T-helper 1 cell (primary cell): Measurements from ENCODE around the gene UPK1A.

Experiments used
- DNase-seq, 5 donors: peaks; one replicate each; pipeline ENCODE4 v3.0.0-alpha.2; 2012 to 2020

The UPK1A gene

DNA sequence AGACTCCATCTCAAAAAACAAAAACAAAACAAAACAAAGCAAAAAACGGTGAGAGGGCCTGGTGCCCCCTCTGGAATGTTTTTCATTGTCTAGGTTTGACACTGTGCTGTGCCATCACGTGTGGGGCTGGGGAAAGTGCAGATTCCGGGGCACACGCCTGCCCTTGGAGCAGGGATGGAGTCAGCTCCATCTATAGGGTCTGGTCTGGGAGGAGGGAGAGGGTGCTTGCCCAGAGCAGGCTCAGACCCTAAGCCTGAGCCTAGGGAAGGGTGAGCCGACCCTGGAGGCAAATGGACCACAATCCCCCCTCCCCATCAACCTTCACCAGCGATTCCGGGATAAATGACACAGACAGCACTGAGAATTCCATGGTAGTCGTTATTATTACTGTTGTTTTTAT is 27.1 kb downstream of the UPK1A start:
- no peak for DNase-seq

DNA sequence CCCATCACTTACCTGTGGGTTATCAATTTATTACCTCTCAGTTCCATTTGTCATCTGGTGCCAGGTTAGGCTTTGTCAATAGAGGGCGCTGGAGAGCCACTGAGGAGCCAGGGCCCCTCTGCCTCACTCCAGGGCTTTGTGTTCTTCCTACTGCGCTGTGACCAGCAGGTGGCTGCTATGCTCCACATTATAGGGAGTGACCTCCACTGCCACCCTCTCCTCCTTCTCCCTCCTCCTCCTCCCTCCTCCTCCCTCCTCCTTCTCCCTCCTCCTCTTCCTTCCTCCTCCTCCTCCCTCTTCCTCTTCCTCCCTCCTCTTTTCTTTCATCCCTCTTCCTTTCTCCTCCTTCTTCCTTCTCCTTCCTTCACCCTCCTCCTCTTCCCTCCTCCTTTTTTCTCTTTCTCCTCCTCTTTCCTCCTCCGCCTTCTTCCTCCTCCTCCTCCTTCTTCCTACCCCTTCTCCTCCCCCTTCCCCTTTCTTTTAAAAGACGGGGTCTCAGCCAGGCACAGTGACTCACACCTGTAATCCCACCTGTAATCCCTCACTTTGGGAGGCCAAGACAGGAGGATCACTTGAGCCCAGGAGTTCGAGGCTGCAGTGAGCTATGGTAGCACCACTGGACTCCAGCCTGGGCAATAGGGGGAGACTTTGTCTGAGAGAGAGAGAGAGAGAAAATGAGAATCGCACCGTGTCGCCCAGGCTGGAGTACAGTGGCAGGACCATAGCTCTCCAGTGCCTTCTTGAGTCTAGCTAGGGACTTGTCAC is 27.7 kb downstream of the UPK1A start:
- DNase-seq, result peak; percentile 74 to 90 (median 87)

DNA sequence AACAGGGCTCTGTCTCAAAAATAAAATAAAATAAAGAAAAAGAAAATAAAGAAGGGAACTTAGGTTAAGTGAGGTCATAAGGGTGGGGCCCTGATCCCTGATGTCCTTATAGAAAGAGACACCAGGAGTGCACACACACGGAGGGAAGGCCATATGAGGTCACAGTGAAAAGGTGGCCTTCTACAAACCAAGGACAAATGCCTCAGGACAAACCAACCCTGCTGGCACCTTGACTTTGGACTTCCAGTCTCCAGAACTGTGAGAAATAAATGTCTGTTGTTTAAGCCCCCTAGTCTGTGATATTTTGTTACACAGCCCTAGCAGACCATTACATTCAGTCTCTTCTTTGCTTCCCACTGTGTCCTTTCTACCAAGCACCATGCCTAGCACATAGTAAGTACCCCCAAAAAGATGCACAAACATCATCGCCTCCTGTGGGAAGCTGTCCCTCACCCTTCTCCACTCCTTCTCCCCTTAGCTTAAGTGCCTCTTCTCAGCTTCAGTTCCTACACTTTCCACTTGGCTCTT is 29.6 kb downstream of the UPK1A start:
- no peak for DNase-seq

DNA sequence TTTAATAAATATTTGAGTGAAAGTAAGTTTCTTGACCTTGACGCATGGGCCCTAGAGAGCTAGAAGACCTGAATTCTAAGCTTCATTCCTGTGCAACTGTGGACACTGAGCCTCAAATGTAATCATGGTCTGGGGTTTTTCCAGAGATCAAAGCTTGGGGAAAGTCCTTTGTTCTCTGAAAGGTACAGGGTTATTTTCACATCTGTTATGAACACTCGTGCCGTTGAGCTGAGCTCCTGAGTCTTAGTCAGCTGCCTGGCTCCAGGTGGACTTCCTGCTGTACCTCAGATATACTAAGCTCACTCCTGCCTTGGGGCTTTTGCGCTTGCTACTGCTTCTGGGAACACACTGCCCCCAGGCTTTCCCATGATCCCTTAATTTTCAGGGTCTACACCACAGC is 30.5 kb downstream of the UPK1A start:
- peak in 1 of 5 donors; percentile 30 for DNase-seq

DNA sequence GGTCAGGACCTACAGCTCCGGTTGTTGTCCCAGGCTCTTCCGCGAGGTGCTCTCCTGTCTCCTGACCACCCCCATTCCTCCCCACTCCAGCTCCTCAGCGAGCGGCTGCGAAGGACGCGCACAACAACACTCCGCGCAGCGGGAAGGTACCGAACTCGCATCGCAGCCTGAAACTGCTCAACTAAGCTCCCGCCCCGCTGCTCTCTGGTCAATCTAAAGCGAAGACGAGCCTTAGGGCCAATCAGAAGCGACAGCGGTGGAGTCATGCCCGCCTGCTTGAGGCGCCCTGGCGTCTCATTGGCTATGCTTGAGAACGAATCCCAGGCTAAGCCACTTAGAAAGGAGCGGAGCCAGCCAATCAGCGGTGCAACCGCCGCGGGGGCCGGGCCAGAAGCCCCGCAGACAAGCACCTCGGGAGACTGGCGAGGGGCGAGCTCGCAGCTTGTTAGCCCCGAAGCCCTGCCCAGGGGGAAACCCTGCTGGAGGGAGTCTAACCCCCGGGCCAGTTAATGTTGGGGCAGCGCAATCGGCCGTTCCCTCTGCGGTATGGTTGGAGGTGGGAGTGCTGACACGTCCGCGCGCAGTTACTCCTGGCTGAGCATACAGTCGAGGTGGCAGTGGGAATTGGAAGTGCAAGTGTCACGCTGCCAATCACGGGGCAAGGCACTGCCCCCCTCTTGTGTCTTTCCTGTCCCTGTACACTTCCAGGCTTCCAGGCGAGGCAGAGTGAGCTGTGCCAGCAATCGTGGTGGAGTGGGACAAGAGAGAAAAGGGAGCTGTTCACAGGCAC is 36.1 kb downstream of the UPK1A start:
- DNase-seq, result peak; percentile 85 to 98 (median 90)

DNA sequence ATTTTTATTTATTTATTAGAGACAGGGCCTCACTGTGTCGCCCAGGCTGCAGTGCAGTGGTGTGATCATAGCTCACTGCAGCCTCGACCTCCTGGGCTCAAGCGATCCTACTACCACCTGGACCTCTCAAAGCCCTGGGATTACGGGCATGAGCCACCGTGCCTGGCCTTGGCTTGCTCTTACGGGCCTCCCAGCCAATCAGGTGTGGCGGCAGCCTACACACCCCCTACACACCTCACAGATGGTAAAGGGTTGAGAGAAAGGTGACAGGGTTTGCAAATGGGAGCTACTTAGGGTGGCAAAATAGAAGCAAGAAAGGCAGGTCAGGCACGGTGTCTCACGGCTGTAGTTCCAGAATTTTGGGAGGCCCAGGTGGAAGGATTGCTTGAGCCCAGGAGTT is 37.0 kb downstream of the UPK1A start:
- DNase-seq, result no peak

DNA sequence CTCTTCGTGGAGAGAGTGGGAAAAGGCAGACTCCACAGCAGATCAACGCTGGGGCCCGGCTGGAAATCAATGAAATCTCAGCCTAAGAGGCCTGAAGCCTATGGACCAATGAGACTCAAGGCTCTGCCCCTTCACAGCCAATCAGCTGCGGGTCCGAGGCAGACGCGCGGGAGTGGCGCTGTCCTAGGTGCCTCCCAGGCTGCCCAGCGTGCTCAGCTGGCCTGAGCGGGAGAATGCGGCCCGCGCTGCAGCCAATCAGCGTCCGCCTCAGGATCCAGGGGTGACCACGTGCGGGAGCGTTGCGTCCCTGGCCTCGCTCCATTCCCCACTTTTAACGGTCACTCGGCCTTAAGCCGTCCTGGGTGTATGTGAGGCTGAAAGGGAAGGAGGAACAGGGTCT is 37.9 kb downstream of the UPK1A start, which contains the start of gene ZBTB32:
Gene ZBTB32, plus strand, starts transcription at position 341 of the 400 bp plus-strand sequence. CDS start 10,069 bp downstream, outside the sequence.
- DNase-seq, result no peak

DNA sequence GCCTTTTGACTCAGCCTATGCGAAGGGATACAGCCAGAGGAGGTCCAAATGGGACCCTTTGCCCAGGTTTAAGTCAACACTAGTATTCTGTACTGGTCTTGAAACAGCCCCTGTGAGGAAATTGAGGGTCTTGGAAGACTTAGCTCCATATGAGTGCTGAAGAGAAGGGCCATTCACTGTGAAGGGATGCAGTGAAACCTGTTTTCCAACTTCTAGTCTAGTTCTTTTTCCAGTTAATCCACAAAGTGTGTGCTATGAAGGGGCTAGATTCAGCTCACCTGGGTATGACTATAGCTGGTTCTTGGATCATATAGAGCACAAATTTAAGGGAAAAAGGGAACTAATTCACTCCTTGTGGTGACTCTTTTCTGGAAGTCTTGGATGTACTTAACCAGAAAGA is 42.1 kb downstream of the UPK1A start:
- no peak for DNase-seq

DNA sequence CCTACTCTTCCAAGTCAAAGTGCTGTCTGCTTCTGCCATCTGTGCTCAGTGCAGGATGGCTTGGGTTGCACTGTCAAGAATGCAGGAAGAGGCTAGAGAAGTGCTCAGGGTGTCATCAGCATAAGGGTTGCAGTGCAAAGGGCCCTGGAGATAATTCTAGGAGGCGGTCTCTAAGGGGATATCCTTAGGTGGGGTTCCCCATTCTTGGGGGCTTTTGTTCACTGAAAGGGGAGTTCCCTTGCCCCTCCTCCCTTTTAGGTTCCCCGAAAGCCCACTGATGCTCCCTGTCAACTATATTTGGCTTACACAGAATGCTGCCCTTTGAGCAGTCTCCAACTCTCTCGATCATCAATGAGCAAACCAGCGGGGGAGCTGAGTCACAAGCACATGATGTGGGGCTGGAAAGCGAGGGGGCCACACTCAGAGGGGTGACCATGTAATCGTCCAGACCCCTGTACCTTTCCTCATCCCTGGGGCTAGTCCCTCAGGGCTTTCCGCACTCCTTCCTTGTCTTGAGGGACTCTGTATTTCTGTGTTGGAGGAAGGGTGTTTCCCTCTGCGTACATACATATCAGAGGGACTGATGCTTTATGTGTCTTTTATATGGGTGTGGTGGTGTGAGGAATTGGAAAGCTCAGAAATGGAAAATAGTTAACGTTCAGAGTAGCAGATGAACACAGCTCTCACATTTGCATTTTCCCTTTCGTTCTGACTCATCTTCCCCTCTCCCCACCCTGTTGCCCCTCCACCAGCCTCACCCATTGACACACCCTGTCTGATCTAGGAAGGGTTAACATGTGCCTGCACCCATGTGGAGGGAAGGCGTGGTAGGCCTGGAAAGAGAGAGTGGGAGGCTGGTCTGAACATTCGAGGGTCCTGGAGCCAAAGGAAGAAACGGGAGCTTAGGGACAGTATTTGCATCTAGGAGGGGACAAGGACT is 44.7 kb downstream of the UPK1A start:
- peak in 1 of 5 donors; percentile 91 for DNase-seq

DNA sequence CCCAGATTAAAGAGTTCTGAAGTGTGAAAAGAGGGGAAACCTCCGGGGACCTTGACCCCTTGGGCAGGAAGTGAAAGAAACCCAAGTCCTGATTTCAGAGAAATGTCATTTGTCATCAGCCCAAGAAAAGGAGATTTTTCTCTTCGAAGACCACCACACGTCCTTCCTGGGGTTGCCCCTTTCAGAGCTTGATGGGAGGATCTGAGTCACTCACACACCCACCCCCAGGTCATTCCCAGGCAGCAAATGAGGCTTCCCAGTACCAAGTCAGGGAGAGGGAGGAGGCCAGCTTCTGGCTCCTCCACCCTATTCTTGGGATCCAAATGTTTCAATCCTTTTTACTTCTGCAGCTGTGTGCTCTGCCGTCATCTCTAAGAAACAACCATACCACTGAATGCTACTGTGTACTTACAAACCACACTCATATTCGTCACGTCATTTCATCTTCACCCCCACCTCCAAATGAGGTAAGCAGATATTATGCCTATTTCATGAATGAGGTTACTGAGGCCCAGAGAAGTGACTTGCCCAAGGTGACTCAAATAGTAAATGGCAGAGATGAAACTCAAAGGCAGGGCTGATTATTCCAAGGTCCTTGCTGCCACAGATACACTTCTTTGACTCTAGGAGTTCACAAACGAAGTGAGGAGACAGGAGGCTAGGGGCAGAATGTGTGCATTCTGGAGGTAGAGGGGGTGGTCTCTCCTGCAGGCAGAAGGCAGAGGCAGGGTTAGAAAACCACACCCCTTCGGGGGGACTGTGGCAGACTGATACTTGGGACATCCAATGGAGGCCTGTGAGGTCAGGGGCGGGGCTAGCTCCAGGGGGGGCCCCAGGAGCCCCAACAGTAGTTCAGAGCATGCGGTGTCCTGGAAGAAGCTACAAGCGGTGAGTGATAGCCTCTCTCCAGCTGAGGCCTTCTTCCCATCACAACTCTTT is 46.5 kb downstream of the UPK1A start:
- peak in 2 of 5 donors; percentile 29 to 95 for DNase-seq

DNA sequence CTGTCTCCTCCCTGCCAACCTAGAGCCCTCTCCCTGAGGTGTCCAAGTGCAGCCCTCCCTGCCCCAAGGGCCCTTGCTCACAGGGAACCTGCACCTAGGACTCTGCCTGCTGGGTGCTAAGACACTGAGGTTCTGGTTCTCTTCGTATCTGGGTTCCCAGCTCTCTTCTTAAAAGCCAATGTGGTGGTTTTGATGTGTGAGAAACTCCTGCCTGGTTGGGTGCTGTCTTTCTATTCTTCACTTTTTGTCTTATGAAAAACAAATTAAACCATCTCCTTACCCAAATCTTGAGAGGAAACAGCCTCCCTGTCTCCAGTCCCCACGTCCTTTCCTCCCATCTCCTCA is 47.2 kb downstream of the UPK1A start:
- no peak for DNase-seq

DNA sequence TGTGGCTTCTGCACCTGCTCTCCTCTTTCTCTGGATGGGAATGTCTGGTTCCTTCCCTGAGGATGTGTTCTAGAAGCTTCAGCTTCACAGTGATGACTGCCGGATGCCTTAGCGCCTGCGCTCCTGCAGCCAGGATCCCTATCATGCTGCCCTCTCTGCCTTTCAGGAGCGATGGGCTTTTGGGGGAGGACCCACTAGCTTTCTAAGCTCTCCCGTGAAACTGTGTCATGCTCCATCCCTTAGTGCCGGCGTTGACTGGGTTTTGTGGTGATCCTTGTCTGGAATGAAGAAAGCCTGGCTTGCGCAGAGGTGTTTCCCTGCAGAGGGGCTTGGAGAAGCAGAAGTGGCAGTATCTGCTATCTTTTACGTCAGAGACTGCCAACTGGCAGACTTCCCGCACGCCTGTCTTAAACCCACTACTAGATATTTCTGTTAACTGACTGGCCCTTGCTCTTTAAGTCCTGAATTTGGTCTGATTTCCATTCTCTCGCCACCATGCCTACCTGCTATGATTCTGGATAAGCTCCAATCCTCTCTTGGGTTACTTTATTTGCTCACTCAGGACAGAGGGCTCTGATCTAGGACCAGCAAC is 47.7 kb downstream of the UPK1A start:
- DNase-seq, result peak in 1 of 5 donors; percentile 19

DNA sequence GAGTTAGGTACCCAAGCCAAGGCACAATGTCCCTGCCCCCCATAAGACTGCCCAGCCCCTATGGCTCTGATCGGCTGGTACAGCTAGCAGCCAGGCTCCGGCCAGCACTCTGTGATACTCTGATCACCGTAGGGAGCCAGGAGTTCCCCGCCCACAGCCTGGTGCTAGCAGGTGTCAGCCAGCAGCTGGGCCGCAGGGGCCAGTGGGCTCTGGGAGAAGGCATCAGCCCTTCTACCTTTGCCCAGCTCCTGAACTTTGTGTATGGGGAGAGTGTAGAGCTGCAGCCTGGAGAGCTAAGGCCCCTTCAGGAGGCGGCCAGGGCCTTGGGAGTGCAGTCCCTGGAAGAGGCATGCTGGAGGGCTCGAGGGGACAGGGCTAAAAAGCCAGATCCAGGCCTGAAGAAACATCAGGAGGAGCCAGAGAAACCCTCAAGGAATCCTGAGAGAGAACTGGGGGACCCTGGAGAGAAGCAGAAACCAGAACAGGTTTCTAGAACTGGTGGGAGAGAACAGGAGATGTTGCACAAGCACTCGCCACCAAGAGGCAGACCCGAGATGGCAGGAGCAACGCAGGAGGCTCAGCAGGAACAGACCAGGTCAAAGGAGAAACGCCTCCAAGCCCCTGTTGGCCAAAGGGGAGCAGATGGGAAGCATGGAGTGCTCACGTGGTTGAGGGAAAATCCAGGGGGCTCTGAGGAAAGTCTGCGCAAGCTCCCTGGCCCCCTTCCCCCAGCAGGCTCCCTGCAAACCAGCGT is 48.5 kb downstream of the UPK1A start:
- DNase-seq, result peak in 1 of 5 donors; percentile 54

DNA sequence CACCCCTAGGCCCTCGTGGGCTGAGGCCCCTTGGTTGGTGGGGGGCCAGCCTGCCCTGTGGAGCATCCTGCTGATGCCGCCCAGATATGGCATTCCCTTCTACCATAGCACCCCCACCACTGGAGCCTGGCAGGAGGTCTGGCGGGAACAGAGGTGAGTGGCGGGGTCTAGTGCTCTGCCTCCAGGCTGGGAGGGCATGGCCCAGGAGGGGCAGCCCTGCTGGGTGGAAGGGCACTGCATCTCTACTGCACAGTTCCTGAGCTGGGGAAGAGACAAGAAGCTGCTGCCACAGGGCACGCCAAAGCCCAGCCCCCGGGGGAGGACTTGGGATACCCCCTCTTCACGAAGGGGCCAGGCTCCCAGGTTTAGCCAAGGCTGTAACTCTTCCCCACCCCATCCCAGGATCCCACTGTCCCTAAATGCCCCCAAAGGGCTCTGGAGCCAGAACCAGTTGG is 49.1 kb downstream of the UPK1A start:
- no peak for DNase-seq

DNA sequence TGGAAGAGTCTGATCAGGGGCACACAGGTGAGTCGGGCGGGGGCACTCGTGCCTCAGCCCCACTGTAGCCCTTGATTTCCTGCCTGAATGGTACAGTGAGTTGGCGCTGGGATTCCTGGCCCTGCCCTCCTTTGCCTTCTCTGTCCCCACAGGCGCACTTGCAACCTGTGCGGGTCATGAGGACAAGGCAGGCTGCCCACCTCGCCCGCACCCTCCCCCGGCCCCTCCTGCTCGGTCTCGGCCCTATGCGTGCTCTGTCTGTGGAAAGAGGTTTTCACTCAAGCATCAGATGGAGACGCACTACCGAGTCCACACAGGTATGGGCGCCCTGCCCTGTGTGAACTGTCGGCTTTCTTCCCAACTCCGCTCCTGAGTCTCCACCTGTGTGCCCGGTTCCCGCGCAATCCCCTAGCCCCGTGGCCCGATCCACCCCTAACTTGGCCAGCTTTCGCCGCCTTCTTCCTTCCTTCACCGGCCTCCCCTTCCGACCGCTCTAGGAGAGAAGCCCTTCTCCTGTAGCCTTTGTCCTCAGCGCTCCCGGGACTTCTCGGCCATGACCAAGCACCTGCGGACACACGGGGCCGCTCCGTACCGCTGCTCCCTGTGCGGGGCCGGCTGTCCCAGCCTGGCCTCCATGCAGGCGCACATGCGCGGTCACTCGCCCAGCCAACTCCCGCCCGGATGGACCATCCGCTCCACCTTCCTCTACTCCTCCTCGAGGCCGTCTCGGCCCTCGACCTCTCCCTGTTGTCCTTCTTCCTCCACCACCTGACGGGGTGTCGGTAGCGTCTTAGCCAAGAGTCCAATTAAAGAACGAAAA is 49.9 kb downstream of the UPK1A start:
- DNase-seq, result peak in 1 of 5 donors; percentile 29

DNA sequence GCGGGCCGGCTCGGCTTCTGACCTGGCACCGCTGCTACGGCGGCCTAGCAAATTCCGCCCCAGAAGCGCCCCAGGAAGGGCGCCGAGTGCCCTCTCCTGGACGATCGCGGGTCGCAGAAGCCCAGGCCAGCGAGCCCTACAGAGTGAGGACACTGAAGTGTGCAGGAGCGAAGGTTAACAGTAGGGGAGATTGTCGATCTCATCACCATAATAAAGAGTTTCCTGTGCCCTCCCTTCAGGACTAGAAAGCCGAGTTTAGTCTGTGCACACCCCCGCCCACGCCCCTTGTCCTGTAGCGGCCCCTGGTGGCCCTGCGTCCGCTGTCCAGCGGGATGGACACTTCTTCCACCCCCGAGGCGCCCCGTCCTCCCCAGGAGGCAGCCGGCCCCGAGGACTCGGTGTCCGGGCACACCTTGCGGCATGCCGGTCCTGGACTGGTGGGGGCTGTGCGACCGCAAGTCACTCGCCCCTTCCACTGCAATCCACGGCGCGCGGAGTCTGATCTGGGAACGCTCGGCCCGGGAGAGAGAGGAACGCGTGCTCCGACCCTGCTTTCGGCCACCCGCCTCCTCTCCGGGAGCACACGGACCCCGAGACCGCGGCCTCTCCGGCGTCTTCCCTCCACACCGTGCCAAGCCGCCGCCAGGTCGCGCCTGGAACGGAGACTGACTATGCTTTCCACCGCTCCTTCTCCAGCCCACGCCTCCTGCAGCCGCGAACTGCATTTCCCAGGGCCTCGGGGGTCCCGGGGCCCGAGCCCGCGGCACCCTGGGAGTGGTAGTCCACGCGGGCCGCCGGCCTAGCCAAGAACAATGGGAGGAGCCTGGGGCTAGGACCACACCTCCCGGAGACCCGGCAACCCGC is 50.7 kb downstream of the UPK1A start:
- peak; percentile 93 to 98 (median 97) for DNase-seq

DNA sequence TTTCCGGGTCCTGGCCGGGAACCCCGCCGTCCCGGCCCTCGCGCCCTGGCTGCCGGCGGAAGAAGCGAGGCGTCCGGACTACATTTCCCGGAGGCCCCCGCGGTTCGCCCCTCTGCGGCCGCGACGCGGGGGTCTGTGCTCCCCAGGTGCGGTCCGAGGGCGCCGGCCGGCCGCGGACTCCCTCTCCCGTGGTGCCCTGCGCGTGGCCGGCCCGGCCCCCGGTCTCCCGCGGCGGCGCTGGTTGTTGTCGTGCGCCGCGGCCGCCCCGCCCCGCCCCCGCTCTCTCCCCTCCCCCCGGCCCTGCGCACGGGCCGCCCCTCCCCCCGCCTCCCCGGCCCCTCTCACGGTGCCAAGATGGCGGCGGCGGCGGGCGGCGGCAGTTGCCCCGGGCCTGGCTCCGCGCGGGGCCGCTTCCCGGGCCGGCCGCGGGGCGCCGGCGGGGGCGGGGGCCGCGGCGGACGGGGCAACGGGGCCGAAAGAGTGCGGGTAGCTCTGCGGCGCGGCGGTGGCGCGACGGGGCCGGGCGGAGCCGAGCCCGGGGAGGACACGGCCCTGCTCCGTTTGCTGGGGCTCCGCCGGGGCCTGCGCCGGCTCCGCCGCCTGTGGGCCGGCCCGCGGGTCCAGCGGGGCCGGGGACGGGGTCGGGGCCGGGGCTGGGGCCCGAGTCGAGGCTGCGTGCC is 51.5 kb downstream of the UPK1A start, which contains the start of gene KMT2B:
Gene KMT2B, plus strand, starts transcription at position 339 of the 680 bp plus-strand sequence. Its CDS starts 16 bp downstream, at position 355.
- no peak for DNase-seq
